HG03060 (cell line): ENCODE results near the gene MAMDC2.
"Not testable (repeated sequence)": the region's sequence is repeated elsewhere in the genome, so short reads cannot be mapped to it uniquely, and the experiment has no call there.

ENCODE experiments used
- ATAC-seq: cut with Tn5 transposase; IDR thresholded peaks from one replicate; pipeline ENCODE4 v1.9.1; 2021; ENCODE audit warnings: low read depth, moderate number of reproducible peaks; ENCODE audit not compliant: unreplicated experiment

The MAMDC2 gene

GRCh38 chr9:70035691-70036090 is 8.0 kb upstream of the MAMDC2 start:
- ATAC-seq: no peak

- no peak for ATAC-seq
Measured at GRCh38 chr9:70036641-70037040, 7.0 kb upstream of the MAMDC2 start.

GRCh38 chr9:70038171-70038621 is 5.5 kb upstream of the MAMDC2 start:
- not testable (repeated sequence) for ATAC-seq

GRCh38 chr9:70040376-70040903 is 3.2 kb upstream of the MAMDC2 start:
- no peak for ATAC-seq

GRCh38 chr9:70042461-70043215 is 1.0 kb upstream of the MAMDC2 start:
- no peak for ATAC-seq

GRCh38 chr9:70043285-70043684 is 363 bp upstream of the MAMDC2 start:
- no peak for ATAC-seq

DNA sequence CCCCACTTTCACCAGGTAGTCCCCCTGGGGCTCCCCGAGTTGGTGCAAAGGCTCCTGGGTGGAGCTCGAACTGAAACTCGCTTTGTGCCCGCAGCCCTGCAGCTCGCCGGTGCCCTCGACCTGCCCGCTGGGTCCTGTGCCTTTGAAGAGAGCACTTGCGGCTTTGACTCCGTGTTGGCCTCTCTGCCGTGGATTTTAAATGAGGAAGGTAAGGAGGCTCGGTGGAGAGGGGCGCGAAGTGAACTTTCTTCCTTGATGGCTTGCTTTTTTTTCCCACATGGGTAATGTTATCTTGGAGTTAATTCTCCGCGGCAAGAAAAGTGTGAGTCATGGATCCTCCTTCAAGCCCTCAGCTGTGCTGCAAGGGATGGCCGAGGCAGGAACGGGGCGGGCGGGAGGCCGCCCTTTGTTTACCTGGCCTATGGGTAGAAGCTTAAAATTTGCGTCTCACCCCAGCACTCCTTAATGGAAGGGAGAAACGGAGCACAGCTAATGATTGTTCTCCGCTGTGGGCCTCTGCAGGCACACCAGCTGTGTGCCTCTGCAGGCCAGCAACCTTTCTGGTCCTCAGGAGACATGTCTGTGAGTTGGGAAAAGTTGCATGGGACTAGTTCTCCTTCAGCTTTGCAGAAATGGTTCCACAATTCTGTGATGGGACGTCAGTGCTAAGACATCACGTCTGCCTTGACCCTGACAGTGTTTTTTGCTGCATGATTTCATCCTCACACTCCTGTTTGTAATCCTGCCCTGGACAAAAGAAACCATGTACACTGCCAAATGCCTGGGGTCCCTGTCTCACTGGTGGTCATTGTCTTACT is 1.1 kb downstream of the MAMDC2 start:
- no peak for ATAC-seq

- ATAC-seq: no peak
Measured at GRCh38 chr9:70045452-70045851, 1.8 kb downstream of the MAMDC2 start.

GRCh38 chr9:70046274-70047070 is 2.8 kb downstream of the MAMDC2 start:
- ATAC-seq: no peak

GRCh38 chr9:70049236-70049635 is 5.6 kb downstream of the MAMDC2 start:
- no peak for ATAC-seq

DNA sequence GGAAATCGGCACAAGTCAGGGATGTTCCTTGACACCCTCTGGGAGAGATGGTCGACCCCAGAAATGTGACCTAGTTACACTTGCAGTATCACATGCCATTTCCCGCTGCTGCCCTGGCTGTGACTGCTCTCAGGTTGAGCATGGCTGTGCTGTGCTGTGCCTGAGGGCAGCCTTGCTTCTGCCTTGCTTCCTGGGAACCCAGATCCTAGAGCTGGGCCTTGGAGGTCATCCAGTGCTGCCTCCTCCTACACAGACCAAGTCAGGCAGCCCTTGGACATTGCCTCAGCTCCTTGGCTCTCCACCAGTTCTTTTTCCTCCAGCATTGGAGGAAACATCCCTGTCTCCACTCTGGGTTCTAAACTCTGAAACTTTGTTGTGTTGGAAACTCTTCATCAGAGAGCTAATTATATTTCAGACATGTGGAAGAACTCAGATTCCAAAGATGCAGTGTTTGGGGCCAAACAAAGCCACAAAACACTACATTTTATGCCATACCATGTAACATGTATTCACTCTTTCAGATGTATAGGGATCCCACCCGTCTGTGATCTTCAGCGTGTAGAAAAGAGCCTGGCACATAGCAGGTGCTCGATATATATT is 6.1 kb downstream of the MAMDC2 start:
- ATAC-seq: no peak

DNA sequence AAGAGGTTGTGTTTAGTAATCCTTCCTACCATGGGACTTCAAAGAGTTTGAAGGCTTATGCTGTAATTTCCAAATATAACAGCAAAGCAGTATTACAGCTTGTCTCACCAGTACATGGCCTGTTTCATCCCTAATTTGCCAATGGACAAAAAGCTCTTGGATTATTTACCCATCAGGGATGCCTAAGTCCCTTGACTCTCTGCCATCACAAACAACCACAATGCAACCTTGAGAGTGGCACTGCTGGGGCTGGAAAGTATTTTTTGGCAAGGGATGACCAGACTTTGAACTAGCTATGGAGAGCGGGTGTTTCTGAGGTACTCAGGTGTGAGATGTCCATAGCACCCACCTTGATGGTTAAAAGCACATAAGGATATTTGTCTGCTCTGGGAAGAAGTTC is 9.1 kb downstream of the MAMDC2 start:
- no peak for ATAC-seq

DNA sequence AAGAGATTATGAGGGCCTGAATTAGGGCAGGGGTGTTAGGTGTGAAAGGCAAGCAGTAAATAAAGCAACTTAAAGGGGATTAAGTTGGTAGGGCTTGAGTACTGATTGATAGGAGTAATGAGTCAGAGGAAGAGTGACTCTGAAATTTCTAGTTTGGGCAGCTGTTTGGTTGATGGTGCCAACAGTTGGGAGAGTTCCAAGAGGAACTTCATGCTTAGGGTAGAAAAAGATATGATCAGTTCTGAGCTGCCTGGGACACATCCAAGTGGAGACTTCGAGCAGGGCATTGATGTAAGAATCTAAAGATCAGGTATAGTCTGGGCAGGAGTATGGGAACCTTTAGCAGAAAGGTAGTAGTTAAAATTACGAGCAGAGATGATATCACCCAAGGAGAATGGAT is 10.2 kb downstream of the MAMDC2 start:
- no peak for ATAC-seq

GRCh38 chr9:70054521-70054920 is 10.9 kb downstream of the MAMDC2 start:
- no peak for ATAC-seq

DNA sequence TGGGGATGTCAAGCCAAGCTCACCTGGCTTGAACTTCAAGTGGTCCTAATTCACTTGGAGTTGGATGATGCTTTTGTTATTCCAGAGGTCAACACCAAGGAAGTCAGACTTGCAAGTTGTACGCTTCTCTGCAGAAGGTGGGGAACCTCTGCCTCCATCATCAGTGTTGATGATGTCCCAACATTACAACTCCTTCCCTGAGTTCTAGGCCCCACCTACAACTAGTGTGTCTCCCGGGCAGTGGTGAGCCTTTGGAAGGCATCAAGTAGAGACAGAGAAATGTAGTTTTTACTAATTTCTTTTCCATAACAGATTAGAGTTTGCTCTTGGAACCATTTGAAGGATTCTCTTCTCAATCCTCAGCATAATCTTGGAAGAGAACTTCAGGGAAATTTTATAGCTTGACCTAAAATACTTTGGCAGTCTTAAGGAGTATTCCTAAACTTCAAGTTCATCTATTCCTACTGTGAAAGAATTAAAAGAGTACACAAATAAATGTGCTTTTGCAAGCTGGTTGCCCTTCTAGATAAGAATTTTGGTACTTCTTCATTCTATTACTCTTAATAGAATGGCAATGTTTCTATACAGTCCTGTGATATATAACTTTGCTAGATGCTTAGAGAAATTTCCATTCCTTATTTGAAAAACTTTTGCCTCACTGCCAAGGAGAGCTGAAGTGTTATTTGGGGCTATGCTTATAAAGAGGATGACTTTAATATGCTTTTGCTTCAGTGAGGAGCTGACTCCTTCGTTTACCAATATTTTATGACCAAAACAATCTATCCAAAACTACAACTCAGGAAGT is 12.0 kb downstream of the MAMDC2 start:
- no peak for ATAC-seq

GRCh38 chr9:70056211-70056944 is 12.7 kb downstream of the MAMDC2 start:
- ATAC-seq: no peak

GRCh38 chr9:70058569-70059116 is 15.0 kb downstream of the MAMDC2 start:
- ATAC-seq: no peak

- ATAC-seq: no peak
Measured at GRCh38 chr9:70060148-70060882, 16.7 kb downstream of the MAMDC2 start.
